ENCODE measurements around the gene GRWD1. TPM values are rescaled to one million over a fixed set of nuclear protein-coding genes. Genes with fewer than 3 reads are reported as not detected.

GRWD1 gene
- total RNA-seq, 1 donor from 2014 or later = 41.4 TPM

- TF ChIP-seq CTCF (IDR thresholded peaks at IDR 0.05; ENCODE audit: insufficient read depth, low read depth, low read length) (no peak), EZH2 (IDR thresholded peaks at IDR 0.05; ENCODE audit: insufficient read depth, low read length) (no peak)
- DNase-seq (ENCODE audit: low read depth) (no peak), FAIRE-seq (no peak)
- no peaks in the 10 kb centered on the region for H3K27me3 ChIP-seq (ENCODE audit: insufficient read depth, low read length)
- H3K36me3 Mint-ChIP-seq (ENCODE audit: low read depth, unreplicated experiment) = peaks cover 28% of the 10 kb centered on the region
- no peak overlapping the region for H3K4me3 ChIP-seq (ENCODE audit: insufficient read depth, low read depth, low read length)
- H3K36me3 ChIP-seq (ENCODE audit: insufficient read depth, low read length) = peaks cover 41% of the 10 kb centered on the region
- no peak overlapping the region for H3K27ac ChIP-seq (ENCODE audit: low read depth, low read length)
- H3K9me3 ChIP-seq (ENCODE audit: insufficient read depth, low read depth, low read length) = no peaks in the 10 kb centered on the region
- peak overlapping the region; percentile 98 for H3K4me2 ChIP-seq (ENCODE audit: low read length)
- H3K4me3 Mint-ChIP-seq (ENCODE audit: unreplicated experiment) = peak overlapping the region; percentile 92
- no peak overlapping the region for H2AFZ ChIP-seq (ENCODE audit: low read depth, low read length)
- H4K20me1 ChIP-seq (ENCODE audit: insufficient read depth, low read length) = peaks cover 61% of the 10 kb centered on the region
- H3K4me1 Mint-ChIP-seq (ENCODE audit: low read depth, unreplicated experiment) = peaks cover 16% of the 10 kb centered on the region
- peaks cover 24% of the 10 kb centered on the region for H3K4me1 ChIP-seq (ENCODE audit: insufficient read depth, low read length)
- H3K79me2 ChIP-seq (ENCODE audit: insufficient read depth, low read length) = peaks cover 45% of the 10 kb centered on the region
- no peaks in the 10 kb centered on the region for H3K27me3 Mint-ChIP-seq (ENCODE audit: low read depth, unreplicated experiment)
- peak overlapping the region; percentile 98 for H3K9ac ChIP-seq (ENCODE audit: low read length)
- H3K9me3 Mint-ChIP-seq (ENCODE audit: unreplicated experiment) = peaks cover 2% of the 10 kb centered on the region
- H3K27ac Mint-ChIP-seq (ENCODE audit: unreplicated experiment) = peak overlapping the region; percentile 78
Measured at GRCh38 chr19:48470856-48471255, 25.1 kb downstream of the GRWD1 start.

- H3K36me3 ChIP-seq (ENCODE audit: insufficient read depth, low read length) = peaks cover 47% of the 10 kb centered on the region
- Mint-ChIP-seq H3K27me3 (ENCODE audit: low read depth, unreplicated experiment) (no peaks in the 10 kb centered on the region), H3K9me3 (ENCODE audit: unreplicated experiment) (peaks cover 2% of the 10 kb centered on the region), H3K4me1 (ENCODE audit: low read depth, unreplicated experiment) (peaks cover 14% of the 10 kb centered on the region), H3K36me3 (ENCODE audit: low read depth, unreplicated experiment) (peaks cover 31% of the 10 kb centered on the region), H3K4me3 (ENCODE audit: unreplicated experiment) (no peak overlapping the region), H3K27ac (ENCODE audit: unreplicated experiment) (no peak overlapping the region)
- peaks cover 18% of the 10 kb centered on the region for H3K4me1 ChIP-seq (ENCODE audit: insufficient read depth, low read length)
- no peak overlapping the region for H3K4me3 ChIP-seq (ENCODE audit: insufficient read depth, low read depth, low read length)
- H3K27ac ChIP-seq (ENCODE audit: low read depth, low read length) = no peak overlapping the region
- FAIRE-seq (no peak), DNase-seq (ENCODE audit: low read depth) (no peak)
- H3K9ac ChIP-seq (ENCODE audit: low read length) = no peak overlapping the region
- H3K79me2 ChIP-seq (ENCODE audit: insufficient read depth, low read length) = peaks cover 45% of the 10 kb centered on the region
- TF ChIP-seq EZH2 (IDR thresholded peaks at IDR 0.05; ENCODE audit: insufficient read depth, low read length) (no peak), CTCF (IDR thresholded peaks at IDR 0.05; ENCODE audit: insufficient read depth, low read depth, low read length) (no peak)
- H3K27me3 ChIP-seq (ENCODE audit: insufficient read depth, low read length) = no peaks in the 10 kb centered on the region
- no peak overlapping the region for H3K4me2 ChIP-seq (ENCODE audit: low read length)
- no peaks in the 10 kb centered on the region for H3K9me3 ChIP-seq (ENCODE audit: insufficient read depth, low read depth, low read length)
- peaks cover 67% of the 10 kb centered on the region for H4K20me1 ChIP-seq (ENCODE audit: insufficient read depth, low read length)
- no peak overlapping the region for H2AFZ ChIP-seq (ENCODE audit: low read depth, low read length)
Measured at GRCh38 chr19:48471836-48472235, 26.1 kb downstream of the GRWD1 start.

- H3K4me3 Mint-ChIP-seq (ENCODE audit: unreplicated experiment) = no peak overlapping the region
- H4K20me1 ChIP-seq (ENCODE audit: insufficient read depth, low read length) = peaks cover 81% of the 10 kb centered on the region
- no peak overlapping the region for H3K27ac Mint-ChIP-seq (ENCODE audit: unreplicated experiment)
- H3K4me1 Mint-ChIP-seq (ENCODE audit: low read depth, unreplicated experiment) = peaks cover 14% of the 10 kb centered on the region
- no peaks in the 10 kb centered on the region for H3K27me3 Mint-ChIP-seq (ENCODE audit: low read depth, unreplicated experiment)
- H3K27me3 ChIP-seq (ENCODE audit: insufficient read depth, low read length) = no peaks in the 10 kb centered on the region
- peaks cover 31% of the 10 kb centered on the region for H3K36me3 Mint-ChIP-seq (ENCODE audit: low read depth, unreplicated experiment)
- no peak overlapping the region for H3K27ac ChIP-seq (ENCODE audit: low read depth, low read length)
- FAIRE-seq (no peak), DNase-seq (ENCODE audit: low read depth) (no peak)
- H3K4me1 ChIP-seq (ENCODE audit: insufficient read depth, low read length) = peaks cover 13% of the 10 kb centered on the region
- no peaks in the 10 kb centered on the region for H3K9me3 ChIP-seq (ENCODE audit: insufficient read depth, low read depth, low read length)
- H3K36me3 ChIP-seq (ENCODE audit: insufficient read depth, low read length) = peaks cover 49% of the 10 kb centered on the region
- H3K4me2 ChIP-seq (ENCODE audit: low read length) = no peak overlapping the region
- no peaks in the 10 kb centered on the region for H3K9me3 Mint-ChIP-seq (ENCODE audit: unreplicated experiment)
- H3K9ac ChIP-seq (ENCODE audit: low read length) = no peak overlapping the region
- no peak overlapping the region for H2AFZ ChIP-seq (ENCODE audit: low read depth, low read length)
- H3K4me3 ChIP-seq (ENCODE audit: insufficient read depth, low read depth, low read length) = no peak overlapping the region
- peaks cover 45% of the 10 kb centered on the region for H3K79me2 ChIP-seq (ENCODE audit: insufficient read depth, low read length)
- TF ChIP-seq EZH2 (IDR thresholded peaks at IDR 0.05; ENCODE audit: insufficient read depth, low read length) = no peak
Measured at GRCh38 chr19:48473161-48473966, 27.6 kb downstream of the GRWD1 start.

All from astrocyte (in vitro differentiated cells and primary cell).